ENCODE measurements around the gene TEX52. TPM values are rescaled to one million over a fixed set of nuclear protein-coding genes. Genes with fewer than 3 reads are reported as not detected.

The TEX52 gene
- total and polyA plus RNA-seq, 10 of the 15 experiments (the other 5 are each of a cell fraction or from before 2014, with no cell fraction given): 0.23 TPM; not detected in 9

GRCh38 chr12:2877047-2877952 lies 20.5 kb upstream of the TEX52 start, which contains the start of the genes FOXM1 and RHNO1 (continued):
- TF ChIP-seq RAD51 (IDR thresholded peaks at IDR 0.05): peak; percentile 96
- TF ChIP-seq CEBPB (IDR thresholded peaks at IDR 0.05; ENCODE audit: borderline replicate concordance in 1 of 2, low read depth in 2 of 2, low read length in 2 of 2): no peak
- TF ChIP-seq, protein P1, sequence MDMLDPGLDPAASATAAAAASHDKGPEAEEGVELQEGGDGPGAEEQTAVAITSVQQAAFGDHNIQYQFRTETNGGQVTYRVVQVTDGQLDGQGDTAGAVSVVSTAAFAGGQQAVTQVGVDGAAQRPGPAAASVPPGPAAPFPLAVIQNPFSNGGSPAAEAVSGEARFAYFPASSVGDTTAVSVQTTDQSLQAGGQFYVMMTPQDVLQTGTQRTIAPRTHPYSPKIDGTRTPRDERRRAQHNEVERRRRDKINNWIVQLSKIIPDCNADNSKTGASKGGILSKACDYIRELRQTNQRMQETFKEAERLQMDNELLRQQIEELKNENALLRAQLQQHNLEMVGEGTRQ (IDR thresholded peaks at IDR 0.05; ENCODE audit: borderline replicate concordance, low read depth, low read length): peak; percentile 89
- peak; percentile 89 for TF ChIP-seq SIN3A (IDR thresholded peaks at IDR 0.05; ENCODE audit: low read depth, low read length)
- no peak for TF ChIP-seq WRNIP1 (IDR thresholded peaks at IDR 0.05; ENCODE audit: borderline replicate concordance, low read depth, low read length)
- no peak for TF ChIP-seq CHD2 (IDR thresholded peaks at IDR 0.05; ENCODE audit: borderline replicate concordance, low read depth, low read length)
- peak; percentile 32 to 35; a peak in 2 of 4 replicates for TF ChIP-seq IKZF2 (IDR thresholded peaks at IDR 0.05)
- TF ChIP-seq CHD4 (IDR thresholded peaks at IDR 0.05): no peak
- 0 out of 2 replicates have a peak, but pooled peaks have one; percentile 41 for TF ChIP-seq NR2F1 (conservative IDR thresholded peaks at IDR 0.05)
- TF ChIP-seq KDM1A (IDR thresholded peaks at IDR 0.05; ENCODE audit: borderline replicate concordance): no peak
- no peak for TF ChIP-seq HDGF (IDR thresholded peaks at IDR 0.05)
- TF ChIP-seq, protein P2, sequence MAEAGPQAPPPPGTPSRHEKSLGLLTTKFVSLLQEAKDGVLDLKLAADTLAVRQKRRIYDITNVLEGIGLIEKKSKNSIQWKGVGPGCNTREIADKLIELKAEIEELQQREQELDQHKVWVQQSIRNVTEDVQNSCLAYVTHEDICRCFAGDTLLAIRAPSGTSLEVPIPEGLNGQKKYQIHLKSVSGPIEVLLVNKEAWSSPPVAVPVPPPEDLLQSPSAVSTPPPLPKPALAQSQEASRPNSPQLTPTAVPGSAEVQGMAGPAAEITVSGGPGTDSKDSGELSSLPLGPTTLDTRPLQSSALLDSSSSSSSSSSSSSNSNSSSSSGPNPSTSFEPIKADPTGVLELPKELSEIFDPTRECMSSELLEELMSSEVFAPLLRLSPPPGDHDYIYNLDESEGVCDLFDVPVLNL (IDR thresholded peaks at IDR 0.05; ENCODE audit: low read depth, low read length): peak; percentile 97
- peak; percentile 68; the same call in 1 of the 2 replicates for TF ChIP-seq ZNF207 (IDR thresholded peaks at IDR 0.05; ENCODE audit: borderline replicate concordance)
- no peak for TF ChIP-seq SMC3 (IDR thresholded peaks at IDR 0.05; ENCODE audit: borderline replicate concordance, low read length)
- TF ChIP-seq RUNX3 (IDR thresholded peaks at IDR 0.05; ENCODE audit: low read length): peak; percentile 71
- peak; percentile 62; the same call in 1 of the 2 replicates for TF ChIP-seq ATF3 (IDR thresholded peaks at IDR 0.05; ENCODE audit: borderline replicate concordance, extremely low read depth, low read depth, low read length)
- 0 out of 2 replicates have a peak, but pooled peaks have one; percentile 23 for TF ChIP-seq CBFB (IDR thresholded peaks at IDR 0.05; ENCODE audit: low read depth)
- TF ChIP-seq POLR2A (IDR thresholded peaks at IDR 0.05; ENCODE audit: low read depth, low read length): peak; percentile 92
- TF ChIP-seq NKRF (conservative IDR thresholded peaks at IDR 0.05): peak; percentile 92
- no peak for TF ChIP-seq MTA3 (IDR thresholded peaks at IDR 0.05; ENCODE audit: borderline replicate concordance, low read length)
- TF ChIP-seq RELA (IDR thresholded peaks at IDR 0.05; ENCODE audit: borderline replicate concordance, partially characterized antibody): peak; percentile 10
- TF ChIP-seq HDAC6 (IDR thresholded peaks at IDR 0.05; ENCODE audit: unreplicated experiment): no peak
- TF ChIP-seq HDAC2 (IDR thresholded peaks at IDR 0.05): no peak
- peak; percentile 50 to 97; a peak in 2 of 4 replicates for TF ChIP-seq BHLHE40 (IDR thresholded peaks at IDR 0.05; ENCODE audit: borderline replicate concordance in 1 of 2, low read depth in 2 of 2, low read length in 1 of 2)
- no peak for TF ChIP-seq SUPT20H (IDR thresholded peaks at IDR 0.05; ENCODE audit: borderline replicate concordance, control insufficient read depth, low read depth, low read length)
- TF ChIP-seq EGR1 (IDR thresholded peaks at IDR 0.05; ENCODE audit: borderline replicate concordance in 1 of 2, low read depth in 2 of 2, low read length in 2 of 2): peak in 1 of 2 experiments; percentile 92; a peak in 2 of 3 replicates
- peak; percentile 49; the same call in 1 of the 2 replicates for TF ChIP-seq DPF2 (IDR thresholded peaks at IDR 0.05)
